ENCODE data around the gene RAE1.

DNA sequence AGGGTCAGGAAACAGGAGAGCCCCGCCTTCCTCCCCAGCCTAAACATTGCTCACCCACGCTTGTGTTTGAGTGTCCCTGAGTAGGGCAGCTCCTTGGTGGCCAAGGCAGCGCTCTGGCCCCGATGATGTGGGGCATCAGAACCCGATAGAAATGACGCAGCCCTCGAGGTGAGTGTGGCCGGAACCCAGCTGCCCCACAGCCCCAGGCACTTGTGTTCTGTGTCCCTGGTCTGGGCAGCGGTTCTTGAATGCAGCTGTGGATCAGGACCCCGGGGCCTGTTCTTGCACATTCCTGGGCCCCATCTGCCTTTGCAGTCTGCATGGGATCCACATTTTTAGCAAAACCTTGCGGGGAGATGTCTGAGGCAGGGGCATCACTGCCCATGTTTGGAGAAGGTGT lies 53.0 kb downstream of the RAE1 start:
- no peak for TF ChIP-seq POLR2A (IDR thresholded peaks at IDR 0.05)
- TF ChIP-seq, protein P1, sequence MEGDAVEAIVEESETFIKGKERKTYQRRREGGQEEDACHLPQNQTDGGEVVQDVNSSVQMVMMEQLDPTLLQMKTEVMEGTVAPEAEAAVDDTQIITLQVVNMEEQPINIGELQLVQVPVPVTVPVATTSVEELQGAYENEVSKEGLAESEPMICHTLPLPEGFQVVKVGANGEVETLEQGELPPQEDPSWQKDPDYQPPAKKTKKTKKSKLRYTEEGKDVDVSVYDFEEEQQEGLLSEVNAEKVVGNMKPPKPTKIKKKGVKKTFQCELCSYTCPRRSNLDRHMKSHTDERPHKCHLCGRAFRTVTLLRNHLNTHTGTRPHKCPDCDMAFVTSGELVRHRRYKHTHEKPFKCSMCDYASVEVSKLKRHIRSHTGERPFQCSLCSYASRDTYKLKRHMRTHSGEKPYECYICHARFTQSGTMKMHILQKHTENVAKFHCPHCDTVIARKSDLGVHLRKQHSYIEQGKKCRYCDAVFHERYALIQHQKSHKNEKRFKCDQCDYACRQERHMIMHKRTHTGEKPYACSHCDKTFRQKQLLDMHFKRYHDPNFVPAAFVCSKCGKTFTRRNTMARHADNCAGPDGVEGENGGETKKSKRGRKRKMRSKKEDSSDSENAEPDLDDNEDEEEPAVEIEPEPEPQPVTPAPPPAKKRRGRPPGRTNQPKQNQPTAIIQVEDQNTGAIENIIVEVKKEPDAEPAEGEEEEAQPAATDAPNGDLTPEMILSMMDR (IDR thresholded peaks at IDR 0.05) = no peak

Data from esophagus squamous epithelium (tissue), 4 donors.